Measurements from ENCODE around the gene GPER1. TPM values are rescaled to one million over a fixed set of nuclear protein-coding genes. Genes with fewer than 3 reads are reported as not detected.

Gene GPER1
- total RNA-seq, 1 experiment from 2014 or later = 1.2 TPM

DNA sequence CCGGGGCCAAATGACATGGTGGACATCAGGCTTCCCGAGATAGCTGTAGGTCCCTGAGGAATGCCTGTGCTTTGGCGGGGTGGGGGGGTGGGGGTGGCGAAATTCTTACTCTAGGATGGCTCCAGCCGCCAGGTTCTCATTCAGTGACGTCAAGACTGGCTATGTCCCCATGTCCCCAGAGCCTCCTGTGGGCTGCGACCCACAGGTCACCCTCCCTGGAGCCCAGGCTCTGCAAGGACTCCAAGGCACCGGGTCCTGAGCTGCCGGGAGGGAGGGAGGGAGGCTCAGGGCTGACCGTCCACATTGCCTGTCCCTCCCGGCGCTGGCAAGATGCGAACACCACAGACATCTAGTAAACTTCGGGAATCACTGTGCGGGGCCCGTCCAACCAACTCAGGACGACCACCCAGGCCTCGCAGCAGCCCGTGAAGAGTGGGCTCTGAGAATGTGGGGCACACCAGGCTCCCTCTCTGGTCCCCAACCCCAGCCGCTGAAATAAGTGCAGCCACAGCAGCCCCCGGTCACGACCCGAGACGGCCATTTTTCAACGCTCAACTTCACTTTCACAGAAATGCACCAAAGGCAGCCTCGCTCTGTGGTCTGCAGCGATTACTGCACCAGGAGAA, 31.0 kb upstream of the GPER1 start:
- intact Hi-C loops (cut with micrococcal nuclease) = no loop called here
- peaks cover 3% of the 10 kb centered on the region; the same call in 1 of the 2 replicates for H3K79me2 ChIP-seq (ENCODE audit: insufficient read depth, low read length)
- no peaks in the 10 kb centered on the region for H4K20me1 ChIP-seq (ENCODE audit: insufficient read depth)
- H3K27ac ChIP-seq (ENCODE audit: low read depth, low read length) = no peak overlapping the region
- no peak for TF ChIP-seq ELF1 (IDR thresholded peaks at IDR 0.05; ENCODE audit: borderline replicate concordance, low read depth)
- no peak for TF ChIP-seq POLR2AphosphoS5 (IDR thresholded peaks at IDR 0.05; ENCODE audit: low read depth, low read length)
- no peak for TF ChIP-seq EZH2phosphoT487 (IDR thresholded peaks at IDR 0.05; ENCODE audit: borderline replicate concordance)
- no peak for TF ChIP-seq EGR1 (IDR thresholded peaks at IDR 0.05; ENCODE audit: low read depth)
- no peak for TF ChIP-seq CEBPB (IDR thresholded peaks at IDR 0.05; ENCODE audit: low read depth)
- TF ChIP-seq CBX3 (IDR thresholded peaks at IDR 0.05; ENCODE audit: low read depth) = no peak
- no peak for TF ChIP-seq JUND (IDR thresholded peaks at IDR 0.05)
- no peak for TF ChIP-seq FOSL1 (IDR thresholded peaks at IDR 0.05; ENCODE audit: low read depth)
- no peak for TF ChIP-seq POLR2A (IDR thresholded peaks at IDR 0.05; ENCODE audit: borderline replicate concordance, extremely low read depth, insufficient read depth, insufficient read length)
- TF ChIP-seq SP1 (IDR thresholded peaks at IDR 0.05; ENCODE audit: low read depth) = no peak
- TF ChIP-seq EZH2 (IDR thresholded peaks at IDR 0.05) = no peak
- TF ChIP-seq, protein P1, sequence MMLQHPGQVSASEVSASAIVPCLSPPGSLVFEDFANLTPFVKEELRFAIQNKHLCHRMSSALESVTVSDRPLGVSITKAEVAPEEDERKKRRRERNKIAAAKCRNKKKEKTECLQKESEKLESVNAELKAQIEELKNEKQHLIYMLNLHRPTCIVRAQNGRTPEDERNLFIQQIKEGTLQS (IDR thresholded peaks at IDR 0.05) = no peak
- no peak for TF ChIP-seq RAD21 (IDR thresholded peaks at IDR 0.05; ENCODE audit: low read depth)
- TF ChIP-seq, protein P2, sequence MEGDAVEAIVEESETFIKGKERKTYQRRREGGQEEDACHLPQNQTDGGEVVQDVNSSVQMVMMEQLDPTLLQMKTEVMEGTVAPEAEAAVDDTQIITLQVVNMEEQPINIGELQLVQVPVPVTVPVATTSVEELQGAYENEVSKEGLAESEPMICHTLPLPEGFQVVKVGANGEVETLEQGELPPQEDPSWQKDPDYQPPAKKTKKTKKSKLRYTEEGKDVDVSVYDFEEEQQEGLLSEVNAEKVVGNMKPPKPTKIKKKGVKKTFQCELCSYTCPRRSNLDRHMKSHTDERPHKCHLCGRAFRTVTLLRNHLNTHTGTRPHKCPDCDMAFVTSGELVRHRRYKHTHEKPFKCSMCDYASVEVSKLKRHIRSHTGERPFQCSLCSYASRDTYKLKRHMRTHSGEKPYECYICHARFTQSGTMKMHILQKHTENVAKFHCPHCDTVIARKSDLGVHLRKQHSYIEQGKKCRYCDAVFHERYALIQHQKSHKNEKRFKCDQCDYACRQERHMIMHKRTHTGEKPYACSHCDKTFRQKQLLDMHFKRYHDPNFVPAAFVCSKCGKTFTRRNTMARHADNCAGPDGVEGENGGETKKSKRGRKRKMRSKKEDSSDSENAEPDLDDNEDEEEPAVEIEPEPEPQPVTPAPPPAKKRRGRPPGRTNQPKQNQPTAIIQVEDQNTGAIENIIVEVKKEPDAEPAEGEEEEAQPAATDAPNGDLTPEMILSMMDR (IDR thresholded peaks at IDR 0.05 in 2 of 3, conservative IDR thresholded peaks at IDR 0.05 in 1 of 3; ENCODE audit: borderline replicate concordance in 1 of 3, insufficient read depth in 1 of 3, low read depth in 2 of 3, low read length in 2 of 3) = no peak
- TF ChIP-seq SIN3A (IDR thresholded peaks at IDR 0.05; ENCODE audit: low read depth) = no peak
- TF ChIP-seq, protein P3, sequence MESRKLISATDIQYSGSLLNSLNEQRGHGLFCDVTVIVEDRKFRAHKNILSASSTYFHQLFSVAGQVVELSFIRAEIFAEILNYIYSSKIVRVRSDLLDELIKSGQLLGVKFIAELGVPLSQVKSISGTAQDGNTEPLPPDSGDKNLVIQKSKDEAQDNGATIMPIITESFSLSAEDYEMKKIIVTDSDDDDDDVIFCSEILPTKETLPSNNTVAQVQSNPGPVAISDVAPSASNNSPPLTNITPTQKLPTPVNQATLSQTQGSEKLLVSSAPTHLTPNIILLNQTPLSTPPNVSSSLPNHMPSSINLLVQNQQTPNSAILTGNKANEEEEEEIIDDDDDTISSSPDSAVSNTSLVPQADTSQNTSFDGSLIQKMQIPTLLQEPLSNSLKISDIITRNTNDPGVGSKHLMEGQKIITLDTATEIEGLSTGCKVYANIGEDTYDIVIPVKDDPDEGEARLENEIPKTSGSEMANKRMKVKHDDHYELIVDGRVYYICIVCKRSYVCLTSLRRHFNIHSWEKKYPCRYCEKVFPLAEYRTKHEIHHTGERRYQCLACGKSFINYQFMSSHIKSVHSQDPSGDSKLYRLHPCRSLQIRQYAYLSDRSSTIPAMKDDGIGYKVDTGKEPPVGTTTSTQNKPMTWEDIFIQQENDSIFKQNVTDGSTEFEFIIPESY (IDR thresholded peaks at IDR 0.05; ENCODE audit: extremely low read depth, insufficient replicate concordance, low read length) = no peak
- no peak for TF ChIP-seq YY1 (IDR thresholded peaks at IDR 0.05; ENCODE audit: extremely low read depth, insufficient replicate concordance, low read depth, low read length)
- no peaks in the 10 kb centered on the region for H3K9me3 ChIP-seq (ENCODE audit: control insufficient read depth in 1 of 2, insufficient read depth in 1 of 2, low read depth in 1 of 2, low read length in 2 of 2)
- RAD21 ChIA-PET (ENCODE audit: low non-redundant PET in 1 of 2, low total read pairs in 2 of 2, uncharacterized antibody in 2 of 2, unreplicated experiment in 2 of 2) = no interaction called here
- H3K36me3 ChIP-seq (ENCODE audit: control insufficient read depth in 1 of 2, insufficient read depth in 2 of 2, low read length in 2 of 2) = no peaks in the 10 kb centered on the region
- no peak for ATAC-seq
- no peak overlapping the region for H3K9ac ChIP-seq (ENCODE audit: low read length)
- POLR2A ChIA-PET = no interaction called here
- no peak for DNase-seq (ENCODE audit: low read depth, low spot score)
- no TSS peak for BruUV-seq (replicated peaks)
- CTCF ChIA-PET = no interaction called here
- no peak overlapping the region for H2AFZ ChIP-seq (ENCODE audit: low read depth, low read length, poor library complexity, severe bottlenecking)
- no peaks in the 10 kb centered on the region for H3K27me3 ChIP-seq (ENCODE audit: insufficient read depth, low read length)
- no peak overlapping the region for H3K4me3 ChIP-seq (replicated peaks in 1 of 2; ENCODE audit: low read depth in 1 of 2, low read length in 2 of 2)
- no peaks in the 10 kb centered on the region for H3K9me2 ChIP-seq (ENCODE audit: insufficient read depth)
- H3K4me1 ChIP-seq (ENCODE audit: control insufficient read depth in 1 of 2, insufficient read depth in 2 of 2, low read length in 2 of 2) = no peaks in the 10 kb centered on the region
- H3K4me2 ChIP-seq (ENCODE audit: low read length) = no peak overlapping the region
